Endothelial cell of hepatic sinusoid (primary cell): Measurements from ENCODE around the gene MAGI1.
"Not testable (repeated sequence)": the region's sequence is repeated elsewhere in the genome, so short reads cannot be mapped to it uniquely, and the experiment has no call there.

Experiments used
- in situ Hi-C: cut with HindIII; loops from 2 replicates; pipeline ENCODE4 v1.10.0; 2017; ENCODE audit warnings: low sequenced_read_pairs

MAGI1 gene

DNA sequence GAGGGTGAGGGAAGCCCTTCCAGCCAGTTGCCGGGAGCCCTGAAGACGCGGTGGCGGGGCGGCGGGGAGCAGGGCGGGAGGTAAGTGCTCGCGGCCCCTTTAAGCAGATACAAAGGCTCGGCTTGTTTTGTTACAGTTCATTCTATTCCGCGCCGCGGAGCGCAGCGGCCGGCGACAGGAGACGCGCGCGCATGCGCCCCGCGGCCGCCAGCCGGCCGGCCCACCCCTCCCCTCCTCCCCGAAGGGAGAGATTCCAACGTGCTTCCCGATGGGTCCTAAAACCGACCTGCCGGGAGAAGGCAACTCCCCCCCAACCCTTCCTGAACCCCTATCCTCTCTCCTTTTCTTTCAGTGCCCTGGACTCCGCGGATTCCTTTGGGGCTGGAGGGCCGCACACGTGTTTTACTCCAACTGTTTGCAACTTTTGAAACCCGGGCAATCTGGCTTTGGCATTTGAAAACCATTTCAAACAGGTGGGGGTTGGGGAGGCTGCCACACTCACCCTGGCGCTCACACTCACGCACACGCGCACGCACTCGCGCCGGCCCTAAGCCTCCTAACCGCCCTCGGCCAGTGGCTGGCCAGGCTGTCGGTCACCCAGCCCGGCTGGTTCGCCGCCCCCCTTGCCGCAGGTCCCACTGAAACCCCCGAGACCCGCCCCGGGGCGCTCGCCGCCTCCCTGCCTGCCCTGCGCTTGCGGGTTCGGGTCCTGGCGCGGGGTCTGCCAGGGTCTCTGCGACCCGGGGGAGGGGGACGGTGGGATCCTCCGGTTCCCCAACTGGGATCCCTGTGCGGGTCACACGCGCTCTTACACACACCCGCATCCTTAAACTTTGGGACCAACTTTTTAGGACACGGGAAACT lies at the start of gene MAGI1:
Gene MAGI1 (minus strand): TSS at position 193 of the 864 bp plus-strand sequence. CDS start 610 bp downstream, outside the sequence.
- in situ Hi-C loops, result no loop called here

- in situ Hi-C loops, result loop anchor here (5.0 kb wide), 1 partner anchor 54 kb away; no protein-coding TSS in a partner anchor
Measured at GRCh38 chr3:66083784-66084213, 45.1 kb upstream of the MAGI1 start.

- in situ Hi-C loops, result loop anchor here (5.0 kb wide), 1 partner anchor 54 kb away; no protein-coding TSS in a partner anchor
Measured at GRCh38 chr3:66083096-66083678, 44.5 kb upstream of the MAGI1 start.

GRCh38 chr3:66082679-66083078 lies 44.0 kb upstream of the MAGI1 start:
- in situ Hi-C loops, result loop anchor here (5.0 kb wide), 1 partner anchor 55 kb away; no protein-coding TSS in a partner anchor

DNA sequence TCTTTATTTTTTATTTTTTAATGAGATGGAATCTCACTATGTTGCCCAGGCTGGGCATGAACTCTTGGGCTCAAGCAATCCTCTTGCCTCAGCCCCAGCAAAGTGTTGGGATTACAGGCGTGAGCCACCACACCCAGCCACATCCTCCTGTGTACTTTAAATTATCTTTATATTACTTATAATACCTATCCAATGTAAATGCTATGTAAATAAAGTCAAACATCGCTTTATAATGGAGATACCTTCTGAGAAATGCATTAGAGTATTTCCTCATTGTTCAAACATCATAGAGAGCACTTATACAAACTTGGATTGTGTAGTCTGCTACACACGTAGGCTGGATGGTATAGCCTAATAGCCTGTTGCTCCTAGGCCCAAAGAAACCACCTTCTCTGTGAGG lies 41.4 kb upstream of the MAGI1 start:
- in situ Hi-C loops, result loop anchor here (5.0 kb wide), 1 partner anchor 57 kb away; no protein-coding TSS in a partner anchor

DNA sequence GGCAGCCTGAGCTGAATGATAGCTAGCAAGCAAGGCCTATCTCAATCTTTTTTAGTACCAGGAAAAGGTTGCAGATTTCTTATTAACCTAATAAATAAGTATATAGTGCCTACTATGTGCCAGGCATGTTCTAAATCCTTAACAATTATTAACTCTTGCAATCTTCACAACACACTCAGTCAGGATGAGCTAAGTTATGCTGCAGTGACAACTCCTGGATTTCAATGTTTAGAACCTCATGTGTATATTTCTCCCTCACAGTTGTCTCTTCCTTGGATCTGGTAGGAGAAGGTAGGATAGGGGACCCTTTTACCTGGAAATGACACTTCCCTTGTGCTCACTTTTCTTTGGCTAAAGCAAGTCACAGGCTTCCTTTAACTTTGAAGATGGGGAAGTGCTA lies 39.3 kb upstream of the MAGI1 start:
- in situ Hi-C loops, result loop anchor here (5.0 kb wide), 1 partner anchor 56 kb away; no protein-coding TSS in a partner anchor

GRCh38 chr3:66076861-66077470 lies 38.2 kb upstream of the MAGI1 start:
- in situ Hi-C loops, result loop anchor here (5.0 kb wide), 1 partner anchor 55 kb away; no protein-coding TSS in a partner anchor

DNA sequence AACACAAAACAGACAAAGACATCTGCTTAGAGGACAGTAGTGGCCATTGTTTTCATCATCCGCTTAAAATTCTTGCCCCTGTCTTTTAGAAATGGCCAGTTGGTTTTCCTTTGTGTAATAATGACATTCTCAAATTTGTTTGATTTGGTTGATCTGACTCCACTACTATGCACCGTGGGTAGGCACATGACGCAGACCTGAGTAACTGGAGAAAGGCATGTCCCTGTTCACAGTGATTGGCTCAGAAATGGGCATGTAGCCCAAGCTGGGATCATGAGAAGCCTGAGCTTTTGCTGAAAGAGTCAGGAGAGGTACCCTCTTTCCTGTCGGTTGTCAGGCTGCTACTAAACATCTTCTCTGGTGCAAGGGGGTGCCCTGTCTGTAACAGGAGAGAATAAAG lies 36.6 kb upstream of the MAGI1 start:
- in situ Hi-C loops, result loop anchor here (5.0 kb wide), 1 partner anchor 53 kb away; no protein-coding TSS in a partner anchor

- in situ Hi-C loops, result no loop called here
Measured at GRCh38 chr3:66073464-66074141, 34.9 kb upstream of the MAGI1 start.

DNA sequence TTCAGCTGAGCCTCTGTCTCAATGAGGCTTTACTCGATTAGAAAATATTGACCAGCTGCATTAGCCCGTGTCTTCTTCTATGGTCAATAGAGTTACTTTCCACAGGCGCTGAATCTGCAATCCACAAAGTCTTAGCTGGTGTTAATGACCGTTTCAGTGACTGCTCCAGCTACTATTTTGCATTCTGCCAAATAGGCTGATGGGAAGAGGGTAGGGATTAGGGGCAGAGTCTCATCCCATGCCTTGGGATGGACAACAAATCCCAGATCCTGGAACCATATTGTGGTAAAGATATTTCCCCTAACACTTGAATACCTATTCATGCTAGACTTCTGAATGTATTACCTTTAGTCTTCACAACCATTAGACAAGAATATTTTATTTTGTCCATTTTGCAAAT lies 29.5 kb upstream of the MAGI1 start:
- in situ Hi-C loops, result no loop called here

GRCh38 chr3:66066963-66067617 lies 28.4 kb upstream of the MAGI1 start:
- in situ Hi-C loops, result no loop called here

DNA sequence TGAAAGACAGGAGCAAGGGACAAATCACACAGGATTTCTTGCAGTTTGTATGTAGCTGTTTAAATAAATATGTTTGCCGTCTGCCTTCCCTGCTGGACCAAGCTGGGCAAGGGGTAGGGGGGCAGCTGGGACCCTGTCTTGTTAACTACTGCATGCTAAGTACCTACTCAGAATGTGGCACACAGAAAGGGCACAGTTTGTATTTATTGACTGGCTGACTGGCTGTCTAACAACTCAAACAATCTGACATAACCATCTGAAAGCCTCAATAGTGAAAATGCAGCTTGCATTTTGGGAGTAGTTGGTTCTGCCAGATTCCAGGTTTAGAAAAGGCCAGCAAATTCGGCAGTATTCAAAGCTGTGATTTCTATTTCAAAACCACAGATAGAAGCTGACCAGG lies 16.6 kb upstream of the MAGI1 start:
- in situ Hi-C loops, result no loop called here

- in situ Hi-C loops, result no loop called here
Measured at GRCh38 chr3:66053550-66054094, 14.9 kb upstream of the MAGI1 start.

DNA sequence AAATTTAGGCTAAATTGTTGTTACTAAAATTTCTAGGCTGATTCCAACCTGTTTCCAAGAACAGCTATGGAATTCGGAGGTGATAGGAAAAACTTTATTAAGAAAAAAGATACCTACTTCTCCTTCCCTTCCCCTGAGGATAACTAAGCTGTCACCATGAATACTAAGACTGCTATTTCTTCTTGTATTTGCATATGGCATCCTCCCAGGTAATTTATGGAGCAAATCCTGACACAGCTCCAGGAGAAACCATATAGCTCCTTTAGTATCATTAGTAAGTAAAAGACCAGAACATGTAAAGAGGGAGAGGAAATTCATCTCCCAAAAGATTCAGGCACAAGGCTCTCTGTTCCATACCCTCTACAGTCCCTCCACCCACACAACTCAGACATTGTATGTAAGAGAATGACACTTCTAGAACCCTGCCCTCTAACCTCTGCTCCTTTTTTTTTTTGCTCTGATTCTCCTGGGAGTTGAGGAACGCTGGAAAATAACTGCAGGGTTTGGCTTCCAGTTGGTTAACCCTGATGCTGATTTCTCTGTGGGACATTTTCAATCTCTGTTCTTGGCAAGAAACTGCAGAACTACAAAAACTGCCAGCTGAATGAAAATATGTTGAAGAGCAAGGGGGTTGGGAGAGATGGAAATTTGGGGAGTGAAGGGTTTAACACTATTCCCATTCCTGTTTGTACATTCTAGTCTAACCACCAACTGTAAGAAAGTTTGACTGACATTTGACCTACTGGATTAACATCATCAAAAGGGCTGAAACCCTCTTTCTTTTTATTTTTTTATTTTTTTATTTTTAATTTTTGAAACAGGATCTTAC lies 14.2 kb upstream of the MAGI1 start:
- in situ Hi-C loops, result no loop called here

GRCh38 chr3:66050821-66051220 lies 12.1 kb upstream of the MAGI1 start:
- in situ Hi-C loops, result no loop called here

- in situ Hi-C loops, result no loop called here
Measured at GRCh38 chr3:66048051-66048395, 9.3 kb upstream of the MAGI1 start.

GRCh38 chr3:66047311-66048050 lies 8.8 kb upstream of the MAGI1 start:
- in situ Hi-C loops, result no loop called here

DNA sequence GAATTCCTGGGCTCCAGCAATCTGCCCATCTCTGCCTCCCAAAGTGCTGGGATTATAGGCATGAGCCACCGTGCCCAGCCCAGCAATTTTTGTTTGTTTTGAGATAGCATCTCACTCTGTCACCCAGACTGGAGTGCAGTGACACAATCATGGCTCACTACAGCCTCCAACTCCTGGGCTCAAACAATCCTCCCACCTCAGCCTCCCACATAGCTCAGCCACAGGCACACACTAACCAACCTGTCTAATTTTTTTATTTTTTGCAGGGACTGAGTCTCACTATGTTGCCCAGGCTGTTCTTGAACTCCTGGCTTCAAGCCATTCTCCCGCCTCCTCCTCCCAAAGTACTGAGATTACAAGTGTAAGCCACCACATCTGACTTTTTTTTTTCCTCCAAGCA lies 7.6 kb upstream of the MAGI1 start:
- in situ Hi-C loops, result not testable (repeated sequence)
